Measurements from ENCODE around the gene PCDHGA1.

Gene PCDHGA1

DNA sequence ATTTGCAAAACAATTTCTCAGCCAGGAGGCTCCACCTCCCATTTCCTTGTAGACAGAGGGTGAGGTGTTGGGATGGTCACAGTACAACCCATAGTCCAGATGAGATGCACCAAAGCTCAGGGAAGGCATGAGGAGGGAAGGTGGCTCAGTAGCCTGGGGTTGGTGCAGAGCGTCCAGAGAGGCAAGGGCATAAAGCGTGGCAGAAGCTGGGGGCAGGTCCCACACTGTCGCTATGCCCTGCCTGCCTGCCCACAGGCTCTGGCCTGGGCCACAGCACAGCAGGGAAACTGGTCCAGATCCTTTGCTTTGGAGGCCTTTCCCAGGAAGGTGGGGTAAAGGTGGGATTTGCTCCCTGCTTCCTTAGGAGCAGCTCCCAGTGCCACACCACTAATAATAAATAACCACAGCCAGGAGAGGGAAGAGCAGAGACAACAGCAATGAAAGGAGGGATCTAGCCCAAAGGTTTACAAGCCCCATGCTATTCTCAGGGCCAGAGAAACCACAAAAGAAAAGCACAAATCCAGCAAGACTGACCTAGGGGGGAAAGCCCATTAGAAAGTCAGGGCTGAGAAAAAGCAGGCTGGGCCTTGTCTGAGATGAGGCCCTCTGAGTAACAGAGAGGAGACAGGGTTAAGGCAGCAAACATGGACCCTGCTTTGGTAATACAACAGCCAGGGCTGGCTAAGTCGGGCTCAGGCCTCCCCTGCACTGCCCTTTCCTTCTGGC, 185.8 kb downstream of the PCDHGA1 start:
- in situ Hi-C loops (cut with MboI; ENCODE audit: low pct_unique_long_range_greater_than_20kb, low sequenced_read_pairs, unreplicated experiment): no loop called here
- TF ChIP-seq, protein P1, sequence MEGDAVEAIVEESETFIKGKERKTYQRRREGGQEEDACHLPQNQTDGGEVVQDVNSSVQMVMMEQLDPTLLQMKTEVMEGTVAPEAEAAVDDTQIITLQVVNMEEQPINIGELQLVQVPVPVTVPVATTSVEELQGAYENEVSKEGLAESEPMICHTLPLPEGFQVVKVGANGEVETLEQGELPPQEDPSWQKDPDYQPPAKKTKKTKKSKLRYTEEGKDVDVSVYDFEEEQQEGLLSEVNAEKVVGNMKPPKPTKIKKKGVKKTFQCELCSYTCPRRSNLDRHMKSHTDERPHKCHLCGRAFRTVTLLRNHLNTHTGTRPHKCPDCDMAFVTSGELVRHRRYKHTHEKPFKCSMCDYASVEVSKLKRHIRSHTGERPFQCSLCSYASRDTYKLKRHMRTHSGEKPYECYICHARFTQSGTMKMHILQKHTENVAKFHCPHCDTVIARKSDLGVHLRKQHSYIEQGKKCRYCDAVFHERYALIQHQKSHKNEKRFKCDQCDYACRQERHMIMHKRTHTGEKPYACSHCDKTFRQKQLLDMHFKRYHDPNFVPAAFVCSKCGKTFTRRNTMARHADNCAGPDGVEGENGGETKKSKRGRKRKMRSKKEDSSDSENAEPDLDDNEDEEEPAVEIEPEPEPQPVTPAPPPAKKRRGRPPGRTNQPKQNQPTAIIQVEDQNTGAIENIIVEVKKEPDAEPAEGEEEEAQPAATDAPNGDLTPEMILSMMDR (IDR thresholded peaks at IDR 0.05; ENCODE audit: extremely low read depth, insufficient read depth, missing control alignments): no peak
- peak; percentile 21 for DNase-seq (ENCODE audit: low spot score)

DNA sequence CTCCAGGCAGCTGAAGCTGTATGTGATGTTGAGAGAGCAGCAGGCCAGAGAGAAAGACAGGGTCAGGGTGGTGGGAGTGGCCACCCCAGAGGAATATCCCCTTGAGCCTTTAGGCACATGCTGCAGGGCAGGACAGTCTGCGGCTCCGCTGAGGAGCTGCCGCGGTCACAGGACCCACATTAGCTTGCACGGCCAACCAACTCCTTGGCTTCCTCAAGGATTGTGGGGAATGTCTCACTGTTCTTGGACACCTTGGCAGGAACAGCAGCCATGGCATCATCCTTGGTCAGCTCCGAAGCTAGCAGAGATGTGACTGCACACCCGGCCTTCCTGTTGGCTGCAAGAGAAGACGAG, 186.3 kb downstream of the PCDHGA1 start:
- in situ Hi-C loops (cut with MboI; ENCODE audit: low pct_unique_long_range_greater_than_20kb, low sequenced_read_pairs, unreplicated experiment): no loop called here
- no peak for DNase-seq (ENCODE audit: low spot score)
- TF ChIP-seq, protein P1 (IDR thresholded peaks at IDR 0.05; ENCODE audit: extremely low read depth, insufficient read depth, missing control alignments): no peak

DNA sequence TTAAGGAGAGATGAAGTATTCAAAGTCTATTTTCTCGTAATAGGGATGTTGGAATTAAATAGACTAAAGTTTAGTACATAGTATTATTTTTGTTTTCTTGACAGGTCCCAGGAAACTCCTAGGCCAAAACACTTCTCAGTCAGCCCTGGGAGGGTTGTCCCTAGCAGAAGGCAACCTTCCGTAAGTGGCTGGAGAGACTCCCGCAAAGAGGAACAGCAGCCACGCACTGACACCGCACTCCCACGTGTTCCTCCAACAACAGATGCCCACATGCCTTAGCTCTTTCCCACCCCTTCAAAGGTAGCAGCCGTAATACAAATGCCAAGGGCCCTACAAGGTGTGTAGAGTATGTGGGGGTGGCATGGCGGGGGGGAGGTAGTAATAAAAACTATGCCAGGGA, 187.0 kb downstream of the PCDHGA1 start:
- TF ChIP-seq, protein P1 (IDR thresholded peaks at IDR 0.05; ENCODE audit: extremely low read depth, insufficient read depth, missing control alignments): no peak

DNA sequence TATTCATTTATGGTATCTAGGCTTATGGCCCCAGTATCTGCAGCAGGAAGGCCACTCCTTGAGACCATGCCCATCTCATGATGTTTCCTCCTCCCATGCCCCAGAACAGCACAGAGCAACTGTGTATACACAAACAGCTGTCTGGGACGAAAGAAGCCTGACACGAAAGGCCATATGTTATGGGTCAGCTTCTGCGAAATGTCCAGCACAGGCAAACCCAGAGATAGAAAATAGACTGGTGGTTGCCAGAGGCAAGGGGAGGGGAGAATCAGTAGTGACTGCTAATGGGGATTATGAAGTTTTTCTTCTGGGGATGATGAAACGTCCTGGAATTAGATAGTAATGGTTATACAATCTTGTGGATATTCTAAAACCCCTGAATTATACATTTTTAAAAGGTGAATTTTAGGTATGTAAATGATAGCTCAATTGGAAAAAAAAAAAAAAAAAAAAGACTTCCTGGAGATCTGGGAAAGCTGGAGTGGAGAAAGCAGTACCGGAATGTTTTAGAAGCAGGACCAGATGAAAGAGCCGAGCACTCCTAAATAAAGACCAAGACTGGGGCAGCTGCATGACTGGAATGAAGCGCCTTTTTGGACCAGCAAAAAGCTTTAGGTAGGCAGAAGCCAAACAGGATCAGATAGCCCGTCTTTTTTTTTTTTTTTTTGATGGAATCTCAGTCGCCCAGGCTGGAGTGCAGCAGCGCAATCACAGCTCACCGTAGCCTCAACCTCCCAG, 187.7 kb downstream of the PCDHGA1 start:
- DNase-seq (ENCODE audit: low spot score): no peak
- in situ Hi-C loops (cut with MboI; ENCODE audit: low pct_unique_long_range_greater_than_20kb, low sequenced_read_pairs, unreplicated experiment): no loop called here
- TF ChIP-seq, protein P1 (IDR thresholded peaks at IDR 0.05; ENCODE audit: extremely low read depth, insufficient read depth, missing control alignments): no peak

More for the DNA sequence above, 187.0 kb downstream of the PCDHGA1 start:
- no peak for DNase-seq (ENCODE audit: low spot score)
- in situ Hi-C loops (cut with MboI; ENCODE audit: low pct_unique_long_range_greater_than_20kb, low sequenced_read_pairs, unreplicated experiment): no loop called here

DNA sequence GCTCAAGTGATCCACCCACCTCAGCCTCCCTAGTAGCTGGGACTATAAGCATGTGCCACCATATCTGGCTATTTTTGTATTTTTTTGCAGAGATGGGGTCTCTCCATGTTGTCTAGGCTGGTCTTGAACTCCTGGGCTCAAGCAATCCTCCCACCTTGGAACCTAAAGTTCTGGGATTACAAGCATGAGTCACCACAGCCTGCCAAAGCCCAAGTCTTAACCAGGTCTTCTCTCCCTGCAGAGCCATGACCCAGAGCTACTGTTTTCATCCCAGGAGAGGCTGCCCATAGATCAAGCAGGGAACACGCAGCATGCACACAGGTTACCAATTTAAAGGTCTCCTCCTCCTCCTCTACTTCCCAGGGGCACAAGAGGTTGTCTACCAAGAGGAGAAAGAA, 188.3 kb downstream of the PCDHGA1 start:
- TF ChIP-seq, protein P1 (IDR thresholded peaks at IDR 0.05; ENCODE audit: extremely low read depth, insufficient read depth, missing control alignments): no peak
- DNase-seq (ENCODE audit: low spot score): no peak
- in situ Hi-C loops (cut with MboI; ENCODE audit: low pct_unique_long_range_greater_than_20kb, low sequenced_read_pairs, unreplicated experiment): no loop called here

DNA sequence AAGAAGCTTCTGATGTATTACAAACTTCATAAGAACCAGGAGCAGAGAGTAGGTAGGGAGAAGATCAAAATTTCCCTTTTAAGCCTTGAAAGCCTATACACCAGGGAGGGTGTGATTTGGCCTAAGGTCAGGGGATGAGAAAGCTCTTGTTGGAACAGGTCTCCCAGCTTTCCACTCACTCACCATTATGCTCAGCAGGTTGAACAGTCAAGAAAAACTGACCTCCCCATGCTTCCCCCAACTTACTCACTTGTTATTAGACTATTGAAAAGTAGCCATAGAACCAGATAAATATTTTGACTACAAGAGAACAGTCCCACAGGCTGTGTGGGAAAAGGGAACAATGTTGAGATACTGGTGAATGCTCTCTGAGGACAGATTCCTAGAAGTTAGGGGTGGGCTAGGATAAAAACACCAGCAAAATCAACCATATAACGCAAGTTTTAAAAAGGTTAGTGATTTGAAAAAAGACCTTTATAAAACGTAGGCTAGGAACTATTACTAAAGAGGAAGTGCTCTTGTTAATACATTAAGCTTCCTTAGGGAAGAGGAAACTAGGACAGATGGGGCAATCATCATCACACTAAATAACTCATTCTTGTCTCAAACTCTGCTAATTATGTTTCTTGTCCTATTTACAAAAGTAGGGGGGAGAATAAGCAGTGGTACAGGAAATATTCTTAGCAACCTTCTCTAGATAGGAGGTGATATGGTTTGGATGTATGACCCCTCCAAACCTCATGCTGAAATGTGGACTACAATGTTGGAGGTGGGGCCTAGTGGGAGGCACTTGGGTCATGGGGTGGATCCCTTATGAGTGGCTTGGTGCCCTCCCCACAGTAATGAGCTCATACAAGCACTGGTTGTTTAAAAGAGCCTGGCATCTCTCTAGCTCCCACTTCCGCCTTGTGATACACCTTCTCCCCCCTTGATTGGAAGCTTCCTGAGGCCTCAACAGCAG, 189.6 kb downstream of the PCDHGA1 start:
- in situ Hi-C loops (cut with MboI; ENCODE audit: low pct_unique_long_range_greater_than_20kb, low sequenced_read_pairs, unreplicated experiment): no loop called here
- no peak for DNase-seq (ENCODE audit: low spot score)
- TF ChIP-seq, protein P1 (IDR thresholded peaks at IDR 0.05; ENCODE audit: extremely low read depth, insufficient read depth, missing control alignments): no peak

All from GM13977 (cell line).